HepG2 (cell line): Measurements from ENCODE around the gene SLC25A33. TPM values are rescaled to one million over a fixed set of nuclear protein-coding genes. Genes with fewer than 3 reads are reported as not detected.
"Not testable (repeated sequence)": the region's sequence is repeated elsewhere in the genome, so short reads cannot be mapped to it uniquely, and the experiment has no call there.

ENCODE experiments used
- ATAC-seq: fragments of 200-7000 bp; cut with Tn5 transposase; 3 replicates; pipeline ENCODE4 v1.9.1; 2020; ENCODE audit warnings: mild to moderate bottlenecking, moderate library complexity
- BruUV-seq: library from RNA; stranded (reverse); fragments of 400-500 nt; replicated peaks from 2 replicates; lab custom pipeline; 2021; lab: Mats Ljungman, UMichigan
- CTCF ChIA-PET: fragments of 300-600 bp; formaldehyde crosslinking; extraction: SDS; loops from one replicate; lab custom pipeline; 2021; ENCODE audit warnings: low total read pairs, inconsistent platforms, low intra/inter-chr PET ratio; lab: Yijun Ruan, JAX
- POLR2A ChIA-PET: fragments of 350-600 bp; sonication (Branson Sonifier 250); formaldehyde crosslinking; loops from one replicate; lab custom pipeline; 2020; ENCODE audit warnings: antibody characterized with exemption, inconsistent platforms; lab: Yijun Ruan, JAX
- DNase-seq: peaks from one replicate; pipeline ENCODE4 v3.0.0-alpha.2; 2015; ENCODE audit warnings: low spot score
- FAIRE-seq: peaks from 3 replicates; lab custom pipeline; 2011; peaks lifted over from hg19 to GRCh38; lab: Jason Lieb, UNC
- H2AFZ ChIP-seq: one replicate; pipeline ENCODE4 v1.6.1; 2011; ENCODE audit warnings: low read length, inconsistent platforms
- H3K27ac ChIP-seq: fragments of 300-600 bp; 3 replicates; pipeline ENCODE4 v1.8.0; 2011; ENCODE audit warnings: mixed run types, mild to moderate bottlenecking, mixed read lengths, low read length, inconsistent platforms; ENCODE audit not compliant: insufficient read depth; ENCODE audit errors: extremely low read length
- H3K27me3 ChIP-seq, 2 experiments: fragments of 200-600 bp in 1 of 2; 2 replicates in 1 of 2; 3 replicates in 1 of 2; pipeline versions ENCODE4 v1.6.0 to v1.8.0; 2011; ENCODE audit warnings: low read length in 2 of 2, mild to moderate bottlenecking in 2 of 2, moderate library complexity in 2 of 2, inconsistent platforms in 1 of 2; ENCODE audit not compliant: insufficient read depth in 2 of 2, control insufficient read depth in 1 of 2
- H3K36me3 ChIP-seq, 2 experiments: fragments of 200-600 bp in 1 of 2; replicated peaks in 1 of 2; 2 replicates in 1 of 2; 3 replicates in 1 of 2; pipeline versions ENCODE4 v1.5.1 to v1.8.0; 2011; ENCODE audit warnings: low read length in 2 of 2, inconsistent platforms in 1 of 2; ENCODE audit not compliant: insufficient read depth in 2 of 2, control insufficient read depth in 1 of 2
- H3K4me1 ChIP-seq: 2 replicates; pipeline ENCODE4 v1.5.1; 2012; ENCODE audit warnings: low read length, inconsistent platforms; ENCODE audit not compliant: insufficient read depth
- H3K4me2 ChIP-seq: 2 replicates; pipeline ENCODE4 v1.6.0; 2011; ENCODE audit warnings: low read depth, low read length, inconsistent platforms
- H3K4me3 ChIP-seq, 3 experiments: fragments of 200-600 bp in 1 of 3; sonication (generic), shearing (Covaris generic) in 1 of 3; replicated peaks in 1 of 3; 2 replicates each; pipeline ENCODE4 v1.5.1; 2011 to 2016; ENCODE audit warnings: low read length in 3 of 3, inconsistent platforms in 2 of 3, low read depth in 2 of 3, mild to moderate bottlenecking in 2 of 3, control low read depth in 1 of 3, mixed read lengths in 1 of 3; ENCODE audit not compliant: insufficient read depth in 1 of 3
- H3K79me2 ChIP-seq: one replicate; pipeline ENCODE4 v1.6.1; 2011; ENCODE audit warnings: low read length, inconsistent platforms; ENCODE audit not compliant: insufficient read depth
- H3K9ac ChIP-seq: 2 replicates; pipeline ENCODE4 v1.6.0; 2011; ENCODE audit warnings: mild to moderate bottlenecking, low read depth, low read length, inconsistent platforms; ENCODE audit not compliant: insufficient read depth
- H3K9me3 ChIP-seq: 2 replicates; pipeline ENCODE4 v1.5.1; 2012; ENCODE audit warnings: mild to moderate bottlenecking, low read length
- H4K20me1 ChIP-seq: 2 replicates; pipeline ENCODE4 v1.6.0; 2011; ENCODE audit warnings: inconsistent platforms, mild to moderate bottlenecking, low read length, moderate library complexity; ENCODE audit not compliant: insufficient read depth
- RBM22 ChIP-seq: fragments of 200-400 bp; formaldehyde crosslinking; optimal IDR thresholded peaks from 2 replicates; pipeline ENCODE3; 2017; ENCODE audit warnings: mild to moderate bottlenecking, low read length, moderate library complexity
- SOX6 ChIP-seq, 2 experiments: fragments of 450-650 bp in 1 of 2; sonication (generic) in 1 of 2; formaldehyde crosslinking in 1 of 2; IDR thresholded peaks; 2 replicates each; pipeline versions ENCODE4 v1.4.0 to v1.6.1; 2017 to 2020; ENCODE audit warnings: antibody characterized with exemption in 1 of 2, mild to moderate bottlenecking in 1 of 2, missing genetic modification reagents in 1 of 2
- TCF7 ChIP-seq: sonication (generic); IDR thresholded peaks from 2 replicates; pipeline ENCODE4 v1.6.1; 2016; ENCODE audit warnings: antibody characterized with exemption, low read depth
- ZNF687 ChIP-seq: sonication (generic); formaldehyde crosslinking; IDR thresholded peaks from 2 replicates; pipeline ENCODE4 v1.5.1; 2020; ENCODE audit warnings: mild to moderate bottlenecking, missing genetic modification reagents, moderate library complexity
- WGBS: methylation state at CpG from one replicate; pipeline ENCODE4 v1.1.6; 2017; ENCODE audit warnings: low lambda C conversion rate; 5-methylcytosine and 5-hydroxymethylcytosine counted together
- in situ Hi-C: cut with HindIII; loops from 2 replicates; pipeline ENCODE4 v1.10.0; 2017; ENCODE audit warnings: low pct_unique_long_range_greater_than_20kb; ENCODE audit not compliant: extremely low pct_ligation_motif_present
- intact Hi-C: fragments of 100-400 bp; cut with micrococcal nuclease; formaldehyde crosslinking; loops from one replicate; pipeline ENCODE4 v1.10.0; 2022; ENCODE audit not compliant: unreplicated experiment
- polyA plus RNA-seq, 8 experiments: library from polyadenylated mRNA; depleted of rRNA in 3 of 8; stranded (reverse) in 7 of 8; unstranded in 1 of 8; fragments of >200 nt; fragmentation: Illumina TruSeq in 4 of 8; extraction: Trizol in 4 of 8; gene quantifications; 2 replicates each; pipeline versions ENCODE4 v1.2.1 to v1.2.3, GENCODE V29; 2011 to 2016; ENCODE audit warnings: low read depth in 4 of 8, missing spikeins in 1 of 8, mixed read lengths in 1 of 8; ENCODE audit not compliant: insufficient read depth in 1 of 8
- total RNA-seq, 5 experiments: library from RNA; depleted of rRNA; stranded (reverse); fragments of >200 nt; fragmentation: Illumina TruSeq; extraction: Trizol; gene quantifications; 2 replicates each; pipeline ENCODE4 v1.2.3, GENCODE V29; 2016; ENCODE audit warnings: low read depth in 1 of 5

SLC25A33 gene
- total and polyA plus RNA-seq, 2 of the 13 experiments (the other 11 are each of a cell fraction or from before 2014, with no cell fraction given), result 15.4 to 50.3 TPM

- TF ChIP-seq SOX6 (IDR thresholded peaks at IDR 0.05), result no peak
- TF ChIP-seq SOX6 (CRISPR knock-in tag; IDR thresholded peaks at IDR 0.05), result peak; percentile 64
- TF ChIP-seq RBM22, result peak; percentile 88
- TF ChIP-seq TCF7, result 0 out of 2 replicates have a peak, but pooled peaks have one; percentile 57
Measured at GRCh38 chr1:9559673-9560072, 20.4 kb downstream of the SLC25A33 start (continued).

DNA sequence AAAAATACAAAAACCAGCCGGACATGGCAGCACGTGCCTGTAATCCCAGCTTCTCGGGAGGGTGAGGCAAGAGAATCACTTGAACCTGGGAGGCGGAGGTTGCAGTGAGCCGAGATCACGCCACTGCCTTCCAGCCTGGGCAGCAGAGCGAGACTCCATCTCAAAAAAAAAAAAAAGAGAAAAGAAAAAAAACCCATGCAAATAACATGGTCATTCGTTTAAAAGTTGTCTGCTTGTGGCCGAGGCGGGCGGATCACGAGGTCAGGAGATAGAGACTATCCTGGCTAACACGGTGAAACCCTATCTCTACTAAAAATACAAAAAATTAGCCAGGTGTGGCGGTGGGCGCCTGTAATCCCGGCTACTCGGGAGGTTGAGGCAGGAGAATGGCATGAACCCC, 20.8 kb downstream of the SLC25A33 start:
- H3K9me3 ChIP-seq, FAIRE-seq, H4K20me1 ChIP-seq, CTCF ChIA-PET, H3K27me3 ChIP-seq, in situ Hi-C loops, H3K9ac ChIP-seq, intact Hi-C loops, H3K4me2 ChIP-seq, ATAC-seq, H2AFZ ChIP-seq, BruUV-seq, POLR2A ChIA-PET, H3K4me3 ChIP-seq, DNase-seq: not testable (repeated sequence)
- TF ChIP-seq ZNF687 (CRISPR knock-in tag), result peak; percentile 38
- peak overlapping the region; percentile 53 for H3K27ac ChIP-seq
- H3K36me3 ChIP-seq, result peaks cover 15 to 58% of the 10 kb centered on the region in 2 experiments
- WGBS, result 93% methylated on average over 17 of the region's 17 CpGs
- H3K79me2 ChIP-seq, result peaks cover 53% of the 10 kb centered on the region
- H3K4me1 ChIP-seq, result peaks cover 90% of the 10 kb centered on the region
